RPMI8226 (cell line): ENCODE data around the gene PLA2G2E.
"Not testable (repeated sequence)": the region's sequence is repeated elsewhere in the genome, so short reads cannot be mapped to it uniquely, and the experiment has no call there.

Source experiments
- DNase-seq: peaks from one replicate; pipeline ENCODE4 v3.0.0-alpha.2; 2015

PLA2G2E gene

GRCh38 chr1:19923137-19923952, at the start of gene PLA2G2E:
PLA2G2E (minus strand) TSS chr1:19923617; CDS start chr1:19923559, 58 bp downstream.
- DNase-seq, result no peak

- DNase-seq, result no peak
These were observed 48.2 kb upstream of the PLA2G2E start for GRCh38 chr1:19971664-19972063.

- DNase-seq, result no peak
These were observed 46.7 kb upstream of the PLA2G2E start for GRCh38 chr1:19969898-19970660.

GRCh38 chr1:19967808-19968207, 44.4 kb upstream of the PLA2G2E start:
- DNase-seq, result no peak

GRCh38 chr1:19964542-19964941, 41.1 kb upstream of the PLA2G2E start:
- no peak for DNase-seq

GRCh38 chr1:19963636-19964035, 40.2 kb upstream of the PLA2G2E start:
- no peak for DNase-seq

GRCh38 chr1:19960591-19960990, 37.2 kb upstream of the PLA2G2E start:
- no peak for DNase-seq

- DNase-seq, result no peak
These were observed 34.4 kb upstream of the PLA2G2E start for GRCh38 chr1:19957779-19958178.

GRCh38 chr1:19955534-19956170, 32.2 kb upstream of the PLA2G2E start:
- no peak for DNase-seq

- DNase-seq, result no peak
These were observed 30.6 kb upstream of the PLA2G2E start for GRCh38 chr1:19954059-19954458.

GRCh38 chr1:19949016-19949415, 25.6 kb upstream of the PLA2G2E start:
- no peak for DNase-seq

GRCh38 chr1:19946971-19947370, 23.6 kb upstream of the PLA2G2E start:
- DNase-seq, result no peak

- DNase-seq, result no peak
These were observed 22.9 kb upstream of the PLA2G2E start for GRCh38 chr1:19946331-19946751.

GRCh38 chr1:19945914-19946313, 22.5 kb upstream of the PLA2G2E start:
- DNase-seq, result no peak

- no peak for DNase-seq
These were observed 19.2 kb upstream of the PLA2G2E start for GRCh38 chr1:19942657-19943056.

- DNase-seq, result no peak
These were observed 18.7 kb upstream of the PLA2G2E start for GRCh38 chr1:19942088-19942487.

- no peak for DNase-seq
These were observed 17.8 kb upstream of the PLA2G2E start for GRCh38 chr1:19941206-19941568.

GRCh38 chr1:19940486-19941205, 17.2 kb upstream of the PLA2G2E start:
- no peak for DNase-seq

GRCh38 chr1:19938472-19938871, 15.1 kb upstream of the PLA2G2E start:
- no peak for DNase-seq

- DNase-seq, result no peak
These were observed 12.8 kb upstream of the PLA2G2E start for GRCh38 chr1:19936061-19936750.

- DNase-seq, result no peak
These were observed 10.9 kb upstream of the PLA2G2E start for GRCh38 chr1:19934336-19934735.

GRCh38 chr1:19932866-19933265, 9.4 kb upstream of the PLA2G2E start:
- DNase-seq, result no peak

- DNase-seq, result not testable (repeated sequence)
These were observed 3.7 kb upstream of the PLA2G2E start for GRCh38 chr1:19927130-19927421.
